ENCODE data around the gene ACAA1. TPM values are rescaled to one million over a fixed set of nuclear protein-coding genes. Genes with fewer than 3 reads are reported as not detected.
"Not testable (repeated sequence)": the region's sequence is repeated elsewhere in the genome, so short reads cannot be mapped to it uniquely, and the experiment has no call there.

ACAA1 gene
- total RNA-seq, 4 donors from 2014 or later, result 22.3 to 54.1 (median 37.6) TPM

- Histone ChIP-seq H3K36me3 (no peaks in the 10 kb centered on the region), H3K27ac (no peak overlapping the region), H3K9me3 (no peaks in the 10 kb centered on the region), H3K4me3 (no peak overlapping the region), H3K4me1 (no peaks in the 10 kb centered on the region), H3K27me3 (no peaks in the 10 kb centered on the region)
- TF ChIP-seq POLR2A (IDR thresholded peaks at IDR 0.05) (no peak), CTCF (IDR thresholded peaks at IDR 0.05) (no peak)
- intact Hi-C loops (cut with DNase I; ENCODE audit: low total_unique reads), result no loop called here
- no peak for DNase-seq
Observed at GRCh38 chr3:38085943-38086324, 51.0 kb downstream of the ACAA1 start.

GRCh38 chr3:38085311-38085942 lies 51.5 kb downstream of the ACAA1 start:
- Histone ChIP-seq H3K27ac (no peak overlapping the region), H3K36me3 (no peaks in the 10 kb centered on the region), H3K9me3 (no peaks in the 10 kb centered on the region), H3K4me3 (no peak overlapping the region), H3K27me3 (no peaks in the 10 kb centered on the region), H3K4me1 (no peaks in the 10 kb centered on the region)
- intact Hi-C loops (cut with DNase I; ENCODE audit: low total_unique reads), result no loop called here
- DNase-seq, result no peak
- TF ChIP-seq POLR2A (IDR thresholded peaks at IDR 0.05) (no peak), CTCF (IDR thresholded peaks at IDR 0.05) (no peak)

GRCh38 chr3:38084334-38085310 lies 52.3 kb downstream of the ACAA1 start:
- Histone ChIP-seq H3K4me3 (no peak overlapping the region), H3K27ac (no peak overlapping the region), H3K36me3 (no peaks in the 10 kb centered on the region), H3K27me3 (no peaks in the 10 kb centered on the region), H3K9me3 (no peaks in the 10 kb centered on the region), H3K4me1 (no peaks in the 10 kb centered on the region)
- TF ChIP-seq POLR2A (IDR thresholded peaks at IDR 0.05) (no peak), CTCF (IDR thresholded peaks at IDR 0.05) (no peak)
- intact Hi-C loops (cut with DNase I; ENCODE audit: low total_unique reads), result no loop called here
- no peak for DNase-seq

- TF ChIP-seq POLR2A (IDR thresholded peaks at IDR 0.05) (no peak), CTCF (IDR thresholded peaks at IDR 0.05) (no peak)
- H3K27me3 ChIP-seq, result no peaks in the 10 kb centered on the region
- intact Hi-C loops (cut with DNase I; ENCODE audit: low total_unique reads), result no loop called here
Observed at GRCh38 chr3:38083871-38084333, 53.0 kb downstream of the ACAA1 start.

GRCh38 chr3:38083254-38083653 lies 53.7 kb downstream of the ACAA1 start:
- H3K27me3 ChIP-seq; DNase-seq; H3K27ac ChIP-seq; intact Hi-C loops (cut with DNase I; ENCODE audit: low total_unique reads); H3K36me3 ChIP-seq; H3K9me3 ChIP-seq; H3K4me1 ChIP-seq; H3K4me3 ChIP-seq: not testable (repeated sequence)

More at GRCh38 chr3:38083871-38084333, 53.0 kb downstream of the ACAA1 start:
- no peak for DNase-seq
- H3K27ac ChIP-seq, result no peak overlapping the region
- H3K9me3 ChIP-seq, result no peaks in the 10 kb centered on the region
- H3K4me1 ChIP-seq, result no peaks in the 10 kb centered on the region
- H3K4me3 ChIP-seq, result no peak overlapping the region
- H3K36me3 ChIP-seq, result no peaks in the 10 kb centered on the region

- intact Hi-C loops (cut with DNase I; ENCODE audit: low total_unique reads); H3K36me3 ChIP-seq; H3K4me1 ChIP-seq; H3K4me3 ChIP-seq; H3K9me3 ChIP-seq; H3K27ac ChIP-seq; H3K27me3 ChIP-seq; DNase-seq: not testable (repeated sequence)
Observed at GRCh38 chr3:38082296-38082695, 54.6 kb downstream of the ACAA1 start.

GRCh38 chr3:38077073-38077472 lies 59.9 kb downstream of the ACAA1 start:
- intact Hi-C loops (cut with DNase I; ENCODE audit: low total_unique reads); H3K9me3 ChIP-seq; H3K4me3 ChIP-seq; H3K4me1 ChIP-seq; H3K27ac ChIP-seq; H3K27me3 ChIP-seq; H3K36me3 ChIP-seq; DNase-seq: not testable (repeated sequence)

All from uterus (tissue), 4 donors.